ENCODE measurements around the gene PPM1M. TPM values are rescaled to one million over a fixed set of nuclear protein-coding genes. Genes with fewer than 3 reads are reported as not detected.

Gene PPM1M
- total RNA-seq, 1 experiment from 2014 or later: 6.7 TPM

GRCh38 chr3:52198643-52199608 is 46.6 kb upstream of the PPM1M start:
- peak overlapping the region; percentile 98 for H3K4me3 Mint-ChIP-seq (ENCODE audit: unreplicated experiment)
- peaks cover 53% of the 10 kb centered on the region for H3K36me3 Mint-ChIP-seq (ENCODE audit: insufficient read depth, unreplicated experiment)
- peaks cover 7% of the 10 kb centered on the region for H3K4me1 Mint-ChIP-seq (ENCODE audit: low read depth, unreplicated experiment)
- intact Hi-C loops (cut with micrococcal nuclease; ENCODE audit: unreplicated experiment): loop anchor here (1.0 to 5.0 kb wide), 2 partner anchors 11 to 47 kb away; partner anchors contain the start of gene POC1A
- H3K27ac Mint-ChIP-seq (ENCODE audit: unreplicated experiment): peak overlapping the region; percentile 90
- TF ChIP-seq, protein P1, sequence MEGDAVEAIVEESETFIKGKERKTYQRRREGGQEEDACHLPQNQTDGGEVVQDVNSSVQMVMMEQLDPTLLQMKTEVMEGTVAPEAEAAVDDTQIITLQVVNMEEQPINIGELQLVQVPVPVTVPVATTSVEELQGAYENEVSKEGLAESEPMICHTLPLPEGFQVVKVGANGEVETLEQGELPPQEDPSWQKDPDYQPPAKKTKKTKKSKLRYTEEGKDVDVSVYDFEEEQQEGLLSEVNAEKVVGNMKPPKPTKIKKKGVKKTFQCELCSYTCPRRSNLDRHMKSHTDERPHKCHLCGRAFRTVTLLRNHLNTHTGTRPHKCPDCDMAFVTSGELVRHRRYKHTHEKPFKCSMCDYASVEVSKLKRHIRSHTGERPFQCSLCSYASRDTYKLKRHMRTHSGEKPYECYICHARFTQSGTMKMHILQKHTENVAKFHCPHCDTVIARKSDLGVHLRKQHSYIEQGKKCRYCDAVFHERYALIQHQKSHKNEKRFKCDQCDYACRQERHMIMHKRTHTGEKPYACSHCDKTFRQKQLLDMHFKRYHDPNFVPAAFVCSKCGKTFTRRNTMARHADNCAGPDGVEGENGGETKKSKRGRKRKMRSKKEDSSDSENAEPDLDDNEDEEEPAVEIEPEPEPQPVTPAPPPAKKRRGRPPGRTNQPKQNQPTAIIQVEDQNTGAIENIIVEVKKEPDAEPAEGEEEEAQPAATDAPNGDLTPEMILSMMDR (IDR thresholded peaks at IDR 0.05; ENCODE audit: insufficient read depth in 1 of 2, low read depth in 1 of 2, low read length in 1 of 2, severe bottlenecking in 1 of 2, unreplicated experiment in 1 of 2): no peak
- Histone ChIP-seq H3K27me3 (replicated peaks; ENCODE audit: control insufficient read depth, insufficient read depth, low read length) (no peaks in the 10 kb centered on the region), H3K4me1 (peaks cover 30% of the 10 kb centered on the region), H3K36me3 (ENCODE audit: control insufficient read depth, insufficient read depth, low read length) (no peaks in the 10 kb centered on the region; the same call in none of the 2 replicates), H3K4me3 (ENCODE audit: low read depth, low read length) (peak overlapping the region; percentile 95), H3K9me3 (no peaks in the 10 kb centered on the region)
- CTCF ChIA-PET: no interaction called here
- H3K9me3 Mint-ChIP-seq (ENCODE audit: unreplicated experiment): no peaks in the 10 kb centered on the region
- no peak for DNase-seq
- H3K27me3 Mint-ChIP-seq (ENCODE audit: insufficient read depth, unreplicated experiment): no peaks in the 10 kb centered on the region
- BruUV-seq (replicated peaks): TSS peak; percentile 44
- POLR2A ChIA-PET: no interaction called here

DNA sequence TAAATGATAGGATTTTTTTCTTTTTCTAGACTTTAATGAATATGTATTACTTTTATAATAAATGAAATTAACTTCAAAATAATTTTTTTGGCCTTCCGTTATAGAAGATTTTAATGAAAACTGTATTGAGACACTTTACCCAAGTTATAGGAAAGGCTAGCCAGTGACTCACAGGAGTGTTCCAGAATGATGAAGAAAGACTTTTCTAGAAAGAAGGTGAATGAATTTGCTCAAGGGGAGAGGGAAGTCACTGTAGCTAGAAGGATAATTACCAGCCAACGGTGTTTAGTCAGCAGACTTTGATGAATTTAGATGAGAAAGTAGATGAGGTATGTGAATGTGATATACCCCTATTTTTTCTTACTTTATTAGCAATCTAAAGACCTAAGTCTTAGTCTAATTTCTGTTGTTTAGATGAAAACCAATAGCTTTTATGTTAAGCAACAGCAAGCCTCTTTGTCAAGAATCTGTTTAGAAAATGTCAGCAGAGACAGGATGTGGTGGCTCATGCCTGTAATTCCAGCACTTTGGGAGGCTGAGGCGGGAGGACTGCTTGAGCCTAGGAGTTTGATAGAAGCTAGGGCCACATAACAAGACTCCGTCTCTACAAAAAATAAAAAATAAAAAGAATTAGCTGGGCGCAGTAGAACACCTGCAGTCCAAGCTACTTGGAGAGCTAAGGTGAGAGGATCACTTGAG is 44.4 kb upstream of the PPM1M start:
- no peaks in the 10 kb centered on the region for H3K9me3 ChIP-seq
- CTCF ChIA-PET: interaction anchor here (0.5 to 2.0 kb wide), 2 partner anchors 19 to 259 kb away, joined by 4 to 7 read pairs; no protein-coding TSS in a partner anchor
- POLR2A ChIA-PET: interaction anchor here (0.9 kb wide), 1 partner anchor 9 kb away, joined by 3 read pairs; no protein-coding TSS in a partner anchor
- no peak overlapping the region for H3K4me3 ChIP-seq (ENCODE audit: low read depth, low read length)
- H3K27me3 Mint-ChIP-seq (ENCODE audit: insufficient read depth, unreplicated experiment): no peaks in the 10 kb centered on the region
- intact Hi-C loops (cut with micrococcal nuclease; ENCODE audit: unreplicated experiment): no loop called here
- DNase-seq: no peak
- H3K4me1 Mint-ChIP-seq (ENCODE audit: low read depth, unreplicated experiment): peaks cover 7% of the 10 kb centered on the region
- no peaks in the 10 kb centered on the region; the same call in none of the 2 replicates for H3K36me3 ChIP-seq (ENCODE audit: control insufficient read depth, insufficient read depth, low read length)
- H3K4me1 ChIP-seq: peaks cover 28% of the 10 kb centered on the region
- BruUV-seq (replicated peaks): no TSS peak
- no peaks in the 10 kb centered on the region for H3K27me3 ChIP-seq (replicated peaks; ENCODE audit: control insufficient read depth, insufficient read depth, low read length)
- no peak overlapping the region for H3K4me3 Mint-ChIP-seq (ENCODE audit: unreplicated experiment)
- TF ChIP-seq, protein P1 (IDR thresholded peaks at IDR 0.05; ENCODE audit: insufficient read depth in 1 of 2, low read depth in 1 of 2, low read length in 1 of 2, severe bottlenecking in 1 of 2, unreplicated experiment in 1 of 2): no peak
- H3K36me3 Mint-ChIP-seq (ENCODE audit: insufficient read depth, unreplicated experiment): peaks cover 75% of the 10 kb centered on the region
- H3K9me3 Mint-ChIP-seq (ENCODE audit: unreplicated experiment): no peaks in the 10 kb centered on the region
- no peak overlapping the region for H3K27ac Mint-ChIP-seq (ENCODE audit: unreplicated experiment)

DNA sequence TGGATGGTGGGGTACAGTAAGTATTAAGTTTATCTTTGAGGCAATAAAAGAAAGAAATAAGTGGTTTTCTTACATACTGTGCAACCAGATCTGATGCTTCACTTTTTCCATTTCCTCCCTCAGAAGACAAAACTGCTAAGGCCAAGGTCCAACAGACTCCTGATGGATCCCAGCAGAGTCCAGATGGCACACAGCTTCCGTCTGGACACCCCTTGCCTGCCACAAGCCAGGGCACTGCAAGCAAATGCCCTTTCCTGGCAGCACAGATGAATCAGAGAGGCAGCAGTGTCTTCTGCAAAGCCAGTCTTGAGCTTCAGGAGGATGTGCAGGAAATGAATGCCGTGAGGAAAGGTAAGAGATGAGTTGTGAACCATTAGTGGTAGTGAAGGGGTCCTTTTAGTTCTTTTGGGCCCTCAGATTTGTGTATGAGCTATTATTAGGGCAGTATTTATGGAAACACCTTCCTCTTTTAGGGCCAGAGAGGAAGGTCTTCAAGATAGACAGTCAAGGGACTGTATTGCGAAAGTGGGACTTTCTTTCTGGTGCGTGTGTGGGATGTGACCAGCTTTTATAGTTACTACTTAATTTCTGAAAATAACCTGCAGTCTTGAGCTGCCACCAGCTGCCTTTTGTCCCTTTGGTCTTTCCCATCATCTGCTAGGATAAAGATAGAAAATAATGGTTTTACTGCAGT is 43.0 kb upstream of the PPM1M start:
- DNase-seq: no peak
- no peaks in the 10 kb centered on the region for H3K9me3 ChIP-seq
- POLR2A ChIA-PET: no interaction called here
- Mint-ChIP-seq H3K27me3 (ENCODE audit: insufficient read depth, unreplicated experiment) (no peaks in the 10 kb centered on the region), H3K4me3 (ENCODE audit: unreplicated experiment) (no peak overlapping the region), H3K4me1 (ENCODE audit: low read depth, unreplicated experiment) (peaks cover 3% of the 10 kb centered on the region), H3K9me3 (ENCODE audit: unreplicated experiment) (no peaks in the 10 kb centered on the region), H3K36me3 (ENCODE audit: insufficient read depth, unreplicated experiment) (peaks cover 89% of the 10 kb centered on the region), H3K27ac (ENCODE audit: unreplicated experiment) (no peak overlapping the region)
- peaks cover 14% of the 10 kb centered on the region for H3K4me1 ChIP-seq
- TF ChIP-seq, protein P1 (IDR thresholded peaks at IDR 0.05; ENCODE audit: insufficient read depth in 1 of 2, low read depth in 1 of 2, low read length in 1 of 2, severe bottlenecking in 1 of 2, unreplicated experiment in 1 of 2): no peak
- intact Hi-C loops (cut with micrococcal nuclease; ENCODE audit: unreplicated experiment): no loop called here
- H3K27me3 ChIP-seq (replicated peaks; ENCODE audit: control insufficient read depth, insufficient read depth, low read length): no peaks in the 10 kb centered on the region
- BruUV-seq (replicated peaks): no TSS peak
- CTCF ChIA-PET: interaction anchor here (2.0 kb wide), 1 partner anchor 18 kb away, joined by 7 read pairs; no protein-coding TSS in a partner anchor
- no peak overlapping the region for H3K4me3 ChIP-seq (ENCODE audit: low read depth, low read length)
- H3K36me3 ChIP-seq (ENCODE audit: control insufficient read depth, insufficient read depth, low read length): no peaks in the 10 kb centered on the region; the same call in none of the 2 replicates
